Muscle layer of colon (tissue), 2 donors: Measurements from ENCODE around the gene SPATS2L.

ENCODE experiments used
- H3K27ac ChIP-seq: one replicate; pipeline ENCODE4 v1.7.0; 2013; ENCODE audit warnings: low read depth, mild to moderate bottlenecking, low read length, moderate library complexity
- H3K27me3 ChIP-seq, 2 donors: one replicate each; pipeline ENCODE4 v1.7.0; 2013; ENCODE audit warnings: low read length in 2 of 2, mild to moderate bottlenecking in 2 of 2; ENCODE audit not compliant: insufficient read depth in 2 of 2, control insufficient read depth in 1 of 2
- H3K36me3 ChIP-seq: one replicate; pipeline ENCODE4 v1.7.0; 2013; ENCODE audit warnings: mild to moderate bottlenecking, low read length; ENCODE audit not compliant: insufficient read depth
- H3K4me1 ChIP-seq: one replicate; pipeline ENCODE4 v1.7.0; 2013; ENCODE audit warnings: mild to moderate bottlenecking, low read length; ENCODE audit not compliant: insufficient read depth
- H3K4me3 ChIP-seq, 2 donors: one replicate each; pipeline ENCODE4 v1.7.0; 2013; ENCODE audit warnings: low read length in 2 of 2, low read depth in 1 of 2, mild to moderate bottlenecking in 1 of 2, moderate library complexity in 1 of 2
- H3K9ac ChIP-seq: one replicate; pipeline ENCODE4 v1.7.0; 2013; ENCODE audit warnings: low read length
- H3K9me3 ChIP-seq: one replicate; pipeline ENCODE4 v1.7.0; 2013; ENCODE audit warnings: mild to moderate bottlenecking, low read length
- donor health status: abdominal sarcoma.
- donor health status: Adenocarcinoma of cecum.

Gene SPATS2L

DNA sequence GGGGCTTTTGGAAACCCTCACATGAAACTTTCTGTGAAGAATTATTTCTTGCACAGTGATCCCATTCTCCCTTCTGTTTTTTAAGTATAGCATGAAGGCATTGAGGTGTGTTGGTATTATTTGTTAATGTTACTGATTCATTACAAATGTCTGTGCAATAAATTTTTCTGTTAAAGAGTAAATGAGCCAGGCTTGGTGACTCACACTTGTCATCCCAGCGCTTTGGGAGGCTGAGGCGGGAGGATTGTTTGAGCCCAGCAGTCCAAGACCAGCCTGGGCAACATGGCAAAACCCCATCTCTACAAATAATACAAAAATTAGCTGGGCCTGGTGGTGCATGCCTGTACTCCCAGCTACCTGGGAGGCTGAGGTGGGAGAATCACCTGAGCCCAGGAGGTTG, 115.6 kb downstream of the SPATS2L start:
- Histone ChIP-seq H3K9me3 (no peaks in the 10 kb centered on the region), H3K36me3 (peaks cover 12% of the 10 kb centered on the region), H3K27me3 (no peaks in the 10 kb centered on the region), H3K9ac (no peak overlapping the region), H3K27ac (no peak overlapping the region), H3K4me3 (no peak overlapping the region), H3K4me1 (no peaks in the 10 kb centered on the region)

GRCh38 chr2:200422532-200423261, 116.2 kb downstream of the SPATS2L start:
- Histone ChIP-seq H3K9ac (no peak overlapping the region), H3K27ac (no peak overlapping the region), H3K4me1 (no peaks in the 10 kb centered on the region), H3K4me3 (no peak overlapping the region), H3K27me3 (no peaks in the 10 kb centered on the region), H3K9me3 (no peaks in the 10 kb centered on the region), H3K36me3 (peaks cover 12% of the 10 kb centered on the region)

DNA sequence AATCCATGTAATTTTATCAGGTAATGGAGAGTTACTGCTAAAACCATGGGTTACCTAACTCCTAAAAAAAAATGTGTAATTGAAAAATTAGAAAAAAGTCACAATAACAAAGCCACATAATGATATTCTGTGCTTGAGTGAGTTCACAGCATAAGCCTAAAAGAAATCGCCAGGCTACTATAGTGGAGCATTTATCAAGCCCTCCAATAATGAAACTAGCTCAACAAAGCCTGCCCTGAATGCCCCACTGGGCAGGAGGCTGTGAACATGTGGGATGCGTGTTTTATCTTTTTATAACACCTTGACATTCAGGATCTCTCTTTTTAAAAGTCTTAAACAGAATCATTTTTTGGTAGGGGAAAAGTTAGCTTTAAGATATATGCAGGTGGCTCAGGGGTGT, 117.0 kb downstream of the SPATS2L start:
- no peak overlapping the region for H3K27ac ChIP-seq
- H3K4me1 ChIP-seq, result no peaks in the 10 kb centered on the region
- H3K9me3 ChIP-seq, result no peaks in the 10 kb centered on the region
- no peak overlapping the region for H3K4me3 ChIP-seq
- peaks cover 16% of the 10 kb centered on the region for H3K36me3 ChIP-seq
- H3K9ac ChIP-seq, result no peak overlapping the region
- no peaks in the 10 kb centered on the region for H3K27me3 ChIP-seq

DNA sequence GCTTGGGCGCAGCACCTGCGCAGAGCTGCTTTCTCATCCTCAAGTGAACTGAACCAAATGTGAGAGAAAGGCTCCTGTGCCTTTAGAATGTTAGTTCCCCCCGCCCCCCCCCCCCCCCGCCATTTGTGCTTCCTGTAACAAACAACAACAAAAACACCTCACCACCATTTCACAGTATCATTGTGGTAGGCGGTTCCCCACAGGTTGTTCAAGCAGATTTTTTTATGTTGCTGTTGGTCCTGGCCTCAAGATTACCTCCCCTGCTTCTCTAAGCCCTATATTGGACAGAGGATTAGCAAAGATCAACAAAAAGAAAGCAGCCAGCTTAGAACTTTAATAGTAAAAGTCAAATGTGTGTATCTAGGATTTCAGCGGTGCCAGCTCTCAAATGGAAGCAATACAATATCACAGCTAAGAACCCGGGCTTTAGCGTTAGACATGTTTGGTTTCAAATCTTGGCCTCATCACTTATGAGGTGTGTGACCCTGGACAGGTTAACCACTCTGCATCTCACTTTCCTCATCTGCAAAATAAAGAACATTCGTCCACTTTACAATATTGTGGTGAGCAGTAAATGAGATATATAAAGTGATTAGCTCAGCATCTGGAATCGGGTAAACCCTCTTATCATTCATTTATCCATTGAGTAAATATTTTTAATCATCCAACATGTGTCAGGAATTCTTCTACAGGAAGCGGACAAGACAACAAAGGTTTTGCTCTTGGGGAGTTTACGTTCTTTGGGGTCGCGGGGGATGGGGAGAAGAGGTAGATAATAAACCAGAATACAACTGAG, 118.7 kb downstream of the SPATS2L start:
- Histone ChIP-seq H3K9me3 (no peaks in the 10 kb centered on the region), H3K27ac (no peak overlapping the region), H3K36me3 (peaks cover 7% of the 10 kb centered on the region), H3K4me3 (no peak overlapping the region), H3K4me1 (no peaks in the 10 kb centered on the region), H3K27me3 (no peaks in the 10 kb centered on the region), H3K9ac (no peak overlapping the region)

- H3K4me3 ChIP-seq, result no peak overlapping the region
- no peaks in the 10 kb centered on the region for H3K27me3 ChIP-seq
- no peaks in the 10 kb centered on the region for H3K4me1 ChIP-seq
- peaks cover 7% of the 10 kb centered on the region for H3K36me3 ChIP-seq
- H3K27ac ChIP-seq, result no peak overlapping the region
- H3K9ac ChIP-seq, result no peak overlapping the region
- no peaks in the 10 kb centered on the region for H3K9me3 ChIP-seq
Observed at GRCh38 chr2:200426754-200427153, 120.3 kb downstream of the SPATS2L start.

GRCh38 chr2:200428961-200429665, 122.6 kb downstream of the SPATS2L start:
- Histone ChIP-seq H3K27me3 (no peaks in the 10 kb centered on the region), H3K9ac (no peak overlapping the region), H3K4me1 (no peaks in the 10 kb centered on the region), H3K4me3 (no peak overlapping the region), H3K9me3 (no peaks in the 10 kb centered on the region), H3K27ac (no peak overlapping the region), H3K36me3 (peaks cover 4% of the 10 kb centered on the region)

DNA sequence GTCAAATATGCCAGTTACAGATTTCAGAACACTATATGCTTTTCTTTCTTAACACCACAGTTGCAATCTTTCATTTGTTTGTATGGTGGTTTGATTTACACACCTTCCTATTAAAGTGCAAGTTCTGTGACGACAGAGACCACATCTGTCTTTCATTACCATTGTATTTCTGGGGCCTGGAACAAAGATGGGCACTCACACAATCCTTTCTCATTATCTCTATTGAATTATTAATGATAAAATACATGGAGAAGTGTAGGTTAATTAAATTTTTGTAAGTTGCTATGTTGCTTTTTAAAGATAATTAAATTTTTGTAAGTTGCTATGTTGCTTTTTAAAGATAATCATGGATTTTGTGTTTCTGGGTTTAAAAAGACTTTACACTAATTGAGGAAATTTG, 123.5 kb downstream of the SPATS2L start:
- Histone ChIP-seq H3K27me3 (no peaks in the 10 kb centered on the region), H3K9ac (no peak overlapping the region), H3K36me3 (peaks cover 4% of the 10 kb centered on the region), H3K9me3 (no peaks in the 10 kb centered on the region), H3K4me1 (no peaks in the 10 kb centered on the region), H3K27ac (no peak overlapping the region), H3K4me3 (no peak overlapping the region)

DNA sequence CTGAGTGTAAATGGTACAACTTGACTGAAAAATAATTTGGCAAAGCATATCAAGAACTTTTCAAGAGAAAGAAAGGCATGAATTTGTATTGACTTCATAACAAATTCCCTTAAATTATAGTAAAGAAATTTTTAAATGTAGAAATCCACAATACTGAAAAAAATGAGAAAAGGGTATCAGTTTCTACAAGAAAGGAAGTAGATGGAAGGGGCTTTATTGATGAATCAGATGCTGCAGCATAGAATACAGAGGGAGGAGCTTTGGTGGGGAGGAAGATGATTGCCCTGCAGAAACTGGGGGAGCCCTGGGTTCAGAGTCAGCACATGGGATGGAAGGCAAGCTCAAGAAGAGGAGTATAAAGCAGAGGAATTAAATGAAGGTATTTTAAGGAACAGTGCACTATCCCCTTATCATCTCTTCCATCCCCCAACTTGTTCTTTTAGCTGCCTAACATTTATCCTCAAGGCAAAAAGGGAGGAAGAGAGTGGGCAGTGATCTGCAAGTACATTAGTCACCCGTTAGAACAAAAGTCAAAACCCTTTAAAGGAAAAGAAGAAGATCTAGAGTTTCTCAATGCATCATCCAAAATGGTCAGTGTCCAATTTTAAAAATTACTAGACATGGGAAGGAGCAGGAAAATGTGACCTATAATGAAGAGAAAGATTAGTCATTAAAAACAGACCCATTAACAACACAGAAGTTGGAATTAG, 125.7 kb downstream of the SPATS2L start:
- H3K4me1 ChIP-seq, result no peaks in the 10 kb centered on the region
- H3K9ac ChIP-seq, result no peak overlapping the region
- H3K36me3 ChIP-seq, result peaks cover 4% of the 10 kb centered on the region
- H3K27ac ChIP-seq, result no peak overlapping the region
- H3K27me3 ChIP-seq, result no peaks in the 10 kb centered on the region
- H3K4me3 ChIP-seq, result no peak overlapping the region
- no peaks in the 10 kb centered on the region for H3K9me3 ChIP-seq

DNA sequence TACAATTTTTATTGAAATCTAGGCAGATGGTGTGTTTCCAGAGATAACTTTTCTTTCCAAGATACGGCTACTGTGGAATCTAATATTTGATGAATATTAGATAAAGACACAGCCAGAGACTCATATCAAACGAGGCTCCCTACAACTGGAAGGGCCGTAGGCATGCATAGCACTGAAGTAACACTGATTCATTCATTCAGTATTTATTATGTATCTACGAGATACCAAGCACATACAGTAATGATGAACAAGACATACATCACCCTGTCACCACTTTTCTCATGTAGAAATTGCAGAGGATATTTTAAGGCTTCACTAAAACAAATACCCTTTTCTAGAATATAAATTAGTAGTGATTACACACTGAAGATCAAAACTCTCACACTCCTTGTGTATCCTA, 128.9 kb downstream of the SPATS2L start:
- no peaks in the 10 kb centered on the region for H3K9me3 ChIP-seq
- peaks cover 5% of the 10 kb centered on the region for H3K36me3 ChIP-seq
- H3K27me3 ChIP-seq, result no peaks in the 10 kb centered on the region
- H3K4me3 ChIP-seq, result no peak overlapping the region
- no peak overlapping the region for H3K27ac ChIP-seq
- peaks cover 6% of the 10 kb centered on the region for H3K4me1 ChIP-seq
- no peak overlapping the region for H3K9ac ChIP-seq

DNA sequence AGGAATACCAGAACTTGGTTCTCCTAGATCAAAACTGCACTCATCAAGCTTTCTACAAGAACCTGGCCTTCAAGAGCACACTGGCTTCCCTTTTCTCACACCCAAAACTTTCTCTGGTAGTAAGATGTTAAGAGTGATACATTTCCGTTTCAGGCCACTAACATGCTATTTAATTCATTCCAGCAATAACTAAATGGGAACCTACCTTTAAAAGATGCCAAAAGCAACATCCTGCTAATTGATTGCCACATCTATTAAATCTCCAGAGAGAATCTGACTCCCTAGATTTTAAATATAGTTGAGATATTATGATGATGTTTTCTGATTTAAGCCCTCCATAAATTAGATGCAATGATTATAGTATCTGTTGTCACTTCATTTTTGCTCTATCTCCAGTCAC, 131.8 kb downstream of the SPATS2L start:
- no peaks in the 10 kb centered on the region for H3K27me3 ChIP-seq
- no peak overlapping the region for H3K9ac ChIP-seq
- no peak overlapping the region for H3K4me3 ChIP-seq
- peaks cover 24% of the 10 kb centered on the region for H3K4me1 ChIP-seq
- H3K9me3 ChIP-seq, result no peaks in the 10 kb centered on the region
- H3K27ac ChIP-seq, result no peak overlapping the region
- H3K36me3 ChIP-seq, result peaks cover 5% of the 10 kb centered on the region

GRCh38 chr2:200438846-200439245, 132.4 kb downstream of the SPATS2L start:
- Histone ChIP-seq H3K27me3 (no peaks in the 10 kb centered on the region), H3K9ac (no peak overlapping the region), H3K36me3 (peaks cover 5% of the 10 kb centered on the region), H3K4me3 (no peak overlapping the region), H3K4me1 (peaks cover 24% of the 10 kb centered on the region), H3K9me3 (no peaks in the 10 kb centered on the region), H3K27ac (no peak overlapping the region)
